IPS DF 19.7 (cell line): Measurements from ENCODE around the gene PLA2G4F.

Experiments
- DNase-seq: peaks from one replicate; pipeline ENCODE4 v3.0.0-alpha.2; 2013; ENCODE audit warnings: low read depth, low spot score

Gene PLA2G4F

DNA sequence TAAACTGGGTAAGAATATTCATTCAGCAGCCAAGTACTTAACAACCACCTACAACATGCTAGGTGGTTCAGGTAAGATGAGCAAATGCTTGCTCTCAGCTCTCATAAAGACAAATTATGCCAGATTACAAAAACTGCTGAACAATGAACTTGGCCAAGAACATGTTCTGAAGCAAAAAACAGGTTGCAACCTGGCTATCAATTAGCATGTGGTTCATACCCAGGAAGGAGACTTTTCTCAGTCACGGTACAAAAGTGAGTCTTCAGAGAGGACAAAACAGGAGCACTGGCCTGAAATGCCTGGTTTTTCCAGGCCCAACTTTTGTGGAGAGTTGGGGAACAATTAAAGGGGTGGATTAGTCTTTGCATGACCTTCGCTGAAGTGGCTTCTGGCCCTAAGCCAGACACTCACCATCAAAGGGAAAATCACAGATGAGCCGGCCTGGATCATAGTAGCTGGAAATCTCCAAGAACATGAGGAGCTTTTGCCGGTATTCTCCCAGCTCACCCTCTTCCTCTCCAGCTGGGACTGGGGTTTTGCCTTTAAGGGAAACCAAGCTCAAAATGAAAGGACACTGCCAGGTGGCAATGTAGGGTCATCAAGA, 7.6 kb upstream of the PLA2G4F start:
- DNase-seq: no peak

DNA sequence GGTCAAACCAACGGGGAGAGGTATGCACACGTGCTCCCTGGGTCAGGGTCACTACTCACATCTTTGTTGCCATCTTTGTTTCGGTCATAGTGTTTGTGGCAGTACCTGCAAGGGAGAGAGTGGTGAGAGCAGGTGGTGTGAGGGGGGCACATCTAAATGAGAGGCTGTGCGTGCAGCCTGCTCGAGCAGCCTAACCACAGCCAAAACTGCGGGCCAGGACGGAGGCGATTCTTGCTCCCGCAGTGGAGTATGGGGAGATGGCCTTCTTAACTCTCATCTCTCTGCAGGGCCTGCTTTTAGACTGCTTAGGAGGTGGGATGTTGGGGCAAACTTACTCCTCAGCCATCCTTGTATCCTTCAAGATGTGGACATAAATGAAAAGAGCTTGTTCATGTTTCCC, 6.9 kb upstream of the PLA2G4F start:
- DNase-seq: no peak

DNA sequence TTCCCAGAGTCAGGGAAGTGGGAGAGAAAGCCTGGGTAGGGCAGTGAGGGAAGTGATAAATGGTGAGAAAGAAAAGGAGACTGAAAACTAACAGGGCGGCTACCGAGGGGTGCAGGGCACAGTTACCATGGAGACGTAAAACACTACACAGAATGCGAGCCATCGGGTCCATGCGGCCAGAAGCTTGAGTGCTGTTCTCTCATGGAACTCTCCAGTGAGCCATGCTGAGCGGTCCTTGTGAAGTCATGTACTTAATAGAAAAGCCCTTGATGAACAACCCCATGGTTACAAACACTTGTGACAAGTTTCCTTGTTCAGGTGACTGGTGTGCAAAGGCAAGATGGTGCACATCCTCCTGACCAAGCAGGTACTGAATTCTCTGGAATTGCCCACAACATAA, 3.7 kb upstream of the PLA2G4F start:
- DNase-seq: no peak

DNA sequence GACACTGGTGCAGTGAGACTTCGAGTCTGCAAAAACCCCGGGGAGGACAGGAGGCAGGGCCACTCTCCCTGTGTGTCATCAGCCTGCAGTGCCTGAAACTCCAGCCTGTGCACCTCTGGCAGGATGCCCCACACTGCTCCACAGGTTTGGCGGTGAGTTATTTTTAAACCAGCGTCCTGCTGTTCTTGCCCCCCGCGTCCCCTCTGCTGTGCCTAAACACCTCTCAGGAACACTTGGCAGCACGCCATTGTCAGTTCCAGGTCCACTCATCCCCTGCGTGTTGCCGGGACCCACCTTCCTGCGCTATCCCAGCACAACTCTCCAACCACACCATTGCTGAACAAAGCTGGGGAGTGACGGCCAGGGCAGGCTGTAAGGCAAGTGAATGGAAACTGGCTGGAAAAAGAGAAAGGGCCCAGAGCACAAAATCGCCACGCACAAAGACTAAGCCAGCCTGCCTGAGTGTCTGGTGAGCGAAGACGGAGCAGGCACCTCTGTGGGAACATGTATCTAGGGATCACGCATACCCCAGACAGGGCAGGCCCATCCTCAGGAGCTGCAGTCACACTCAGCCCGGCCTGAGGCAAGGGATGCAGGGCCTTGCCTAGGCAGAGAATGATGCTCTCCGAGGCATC, 3.1 kb upstream of the PLA2G4F start:
- no peak for DNase-seq

DNA sequence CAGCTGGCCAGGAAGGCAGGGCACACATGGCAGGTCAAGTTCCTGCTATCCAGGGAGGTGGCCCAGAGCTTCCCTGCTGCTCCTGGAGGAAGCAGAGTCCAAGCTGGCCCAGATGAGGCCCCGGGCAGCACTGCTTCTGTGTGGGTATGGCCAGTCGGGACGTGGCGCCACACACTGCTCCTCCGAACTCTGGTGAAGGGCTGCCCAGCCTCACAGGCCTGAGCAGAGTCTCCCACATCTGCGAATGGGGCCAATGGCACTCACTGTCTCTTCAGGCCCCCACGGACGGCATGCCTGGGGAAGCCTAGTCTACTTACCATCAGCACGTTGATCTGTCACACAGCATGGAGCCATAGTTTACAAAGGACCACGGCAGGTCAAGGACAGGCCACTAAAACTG, 2.5 kb upstream of the PLA2G4F start:
- DNase-seq: no peak

DNA sequence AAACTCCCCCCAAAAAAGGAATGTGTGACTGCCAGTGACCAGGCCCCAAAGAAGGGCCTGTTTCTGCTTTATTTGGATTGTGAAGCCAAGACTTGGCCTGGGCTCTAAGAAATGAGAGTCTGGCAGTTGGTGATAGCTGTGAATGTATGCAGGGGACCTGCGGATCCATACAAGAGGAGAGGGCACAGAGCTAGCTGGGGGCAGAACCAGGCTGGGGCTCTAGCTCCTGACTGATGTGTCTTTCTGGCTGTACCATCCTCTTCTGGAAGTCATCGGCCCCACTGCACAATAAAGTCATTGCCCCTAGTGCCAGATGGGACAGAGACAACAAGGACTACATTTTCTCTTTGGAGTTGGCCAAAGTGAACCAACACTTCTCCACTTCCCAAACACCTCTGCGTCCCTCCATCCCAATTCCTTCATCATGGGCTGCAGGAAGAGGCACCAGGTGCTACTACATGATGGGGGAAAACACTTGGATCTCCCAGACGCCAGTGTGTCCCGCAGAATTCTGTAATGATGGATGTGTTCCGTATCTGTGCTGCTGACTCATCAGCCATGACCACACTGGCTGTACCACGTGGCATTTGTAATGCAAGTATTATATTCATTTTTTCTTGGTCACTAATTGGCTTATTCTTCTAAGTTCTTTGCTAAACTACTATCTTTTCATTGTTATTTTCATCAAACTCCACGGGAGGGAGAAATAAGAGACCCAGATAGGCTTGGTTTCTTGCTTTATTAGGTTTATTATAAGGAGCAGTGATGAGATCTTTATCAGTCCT, 1.7 kb upstream of the PLA2G4F start:
- no peak for DNase-seq

DNA sequence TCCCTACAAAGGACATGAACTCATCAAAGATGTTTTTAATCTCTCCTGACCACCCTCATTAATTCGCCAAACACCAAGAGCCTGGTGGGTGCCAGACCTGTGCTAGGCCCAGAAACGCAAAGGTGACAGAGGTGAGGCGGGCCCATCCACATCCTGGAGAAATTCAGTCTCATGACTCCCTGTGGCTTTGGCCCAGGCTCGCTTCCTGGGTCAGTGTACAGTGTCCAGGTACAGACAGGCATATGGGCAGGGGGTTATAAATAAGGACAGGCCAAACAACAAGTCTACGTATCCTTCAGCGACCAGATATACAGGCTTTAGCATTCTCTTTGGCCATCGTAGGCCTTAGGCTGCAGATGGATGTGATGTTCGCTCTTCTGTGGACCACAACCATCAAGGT, 945 bp upstream of the PLA2G4F start:
- DNase-seq: no peak

DNA sequence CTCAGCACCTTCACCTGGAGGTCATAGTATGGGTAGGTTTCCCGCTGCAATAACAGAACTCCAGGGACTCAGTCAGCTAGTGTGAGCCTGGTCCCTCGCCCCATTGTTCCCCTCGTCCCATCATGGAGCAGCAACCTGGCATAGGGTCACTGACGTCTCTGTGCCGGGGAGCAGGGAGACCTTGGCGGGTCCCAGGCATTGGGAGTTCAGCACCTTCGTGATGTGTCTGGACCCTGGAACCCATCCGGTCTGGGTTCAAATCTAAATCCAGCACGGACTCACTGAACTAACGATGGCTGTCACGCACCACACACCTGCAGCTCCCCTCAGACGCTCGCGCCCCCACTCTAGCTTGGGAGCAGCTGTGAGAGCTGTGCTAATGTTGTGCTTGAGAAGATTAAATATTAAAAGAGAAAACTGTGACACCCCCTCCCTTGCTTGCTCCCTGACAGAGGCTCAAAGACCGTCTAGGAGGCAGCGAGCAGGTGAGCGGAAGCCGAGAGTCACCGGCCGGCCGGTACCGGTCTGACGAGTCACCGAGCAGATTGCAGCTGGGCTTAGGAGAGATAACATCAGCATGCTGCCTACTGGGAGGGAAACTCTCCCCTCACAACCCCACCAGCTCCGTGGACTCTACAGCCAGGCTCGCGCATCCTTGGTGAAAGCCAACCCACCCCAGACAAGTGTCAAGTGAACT, 742 bp downstream of the PLA2G4F start:
- no peak for DNase-seq

DNA sequence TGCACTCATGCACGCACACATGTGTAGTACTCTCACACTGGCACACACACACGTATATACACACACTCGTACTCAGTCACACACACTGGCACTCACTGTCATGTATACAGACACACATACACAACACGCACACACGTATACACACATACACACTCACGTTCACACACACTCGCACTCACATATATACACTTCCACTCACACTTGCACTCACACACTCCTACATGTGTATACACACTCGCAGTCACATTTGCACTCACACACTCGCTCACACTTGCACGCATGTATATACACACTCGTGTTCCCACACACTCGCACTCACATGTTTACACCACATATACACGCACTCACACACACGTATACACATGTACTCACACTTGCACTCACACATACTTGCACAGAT, 1.5 kb downstream of the PLA2G4F start:
- DNase-seq: no peak

DNA sequence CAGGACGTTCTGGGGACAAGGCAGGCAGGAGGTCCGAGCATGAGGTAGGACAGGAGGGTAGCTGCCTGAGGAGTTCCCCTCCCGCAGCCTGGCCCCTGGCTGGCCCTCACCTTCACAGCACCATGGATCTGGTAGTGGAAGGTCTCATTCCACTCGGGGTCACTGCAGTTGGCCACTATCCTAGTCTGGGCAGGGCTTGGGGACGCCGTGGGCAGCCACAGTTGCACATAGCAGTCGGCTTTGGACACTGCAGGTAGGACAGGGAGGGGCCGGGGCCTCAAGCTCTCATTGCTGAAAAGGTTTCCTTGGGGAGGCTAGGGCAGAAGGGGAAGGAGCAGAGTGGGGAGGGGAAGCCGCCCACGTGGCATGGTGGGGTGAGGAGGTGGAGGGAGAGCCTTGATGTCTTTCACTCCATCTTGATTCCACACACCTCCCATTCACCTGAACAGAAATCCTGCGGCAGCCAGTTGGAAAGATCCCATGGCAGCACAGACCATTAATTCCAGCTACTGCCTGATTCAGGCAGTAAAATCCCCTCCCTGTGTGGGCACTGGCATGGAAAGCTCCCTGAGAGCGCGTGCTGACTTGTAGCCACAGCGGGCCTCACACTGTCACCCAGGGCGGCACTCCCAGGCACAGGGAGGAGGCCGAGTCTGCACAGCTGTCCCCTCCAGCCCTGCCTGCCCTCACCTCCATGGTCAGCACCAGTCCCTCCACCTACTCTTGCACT, 2.1 kb downstream of the PLA2G4F start:
- no peak for DNase-seq

DNA sequence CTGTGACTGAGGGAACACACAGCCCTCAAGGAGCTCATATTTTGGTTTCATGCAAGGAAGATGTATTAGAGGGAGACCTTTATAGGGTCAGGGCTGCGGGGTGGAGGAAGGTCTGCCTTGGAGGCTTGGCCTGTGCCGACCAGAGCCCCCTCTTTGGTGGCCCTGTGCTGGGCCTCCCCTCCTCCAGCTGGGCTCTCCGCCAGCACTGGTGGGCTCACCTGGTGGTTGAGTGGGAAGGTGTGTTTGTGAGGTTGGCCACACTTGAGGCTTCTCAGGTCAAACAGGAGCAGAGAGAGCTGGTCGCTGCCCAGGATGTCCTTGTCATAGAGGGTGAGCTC, 2.6 kb downstream of the PLA2G4F start:
- no peak for DNase-seq

DNA sequence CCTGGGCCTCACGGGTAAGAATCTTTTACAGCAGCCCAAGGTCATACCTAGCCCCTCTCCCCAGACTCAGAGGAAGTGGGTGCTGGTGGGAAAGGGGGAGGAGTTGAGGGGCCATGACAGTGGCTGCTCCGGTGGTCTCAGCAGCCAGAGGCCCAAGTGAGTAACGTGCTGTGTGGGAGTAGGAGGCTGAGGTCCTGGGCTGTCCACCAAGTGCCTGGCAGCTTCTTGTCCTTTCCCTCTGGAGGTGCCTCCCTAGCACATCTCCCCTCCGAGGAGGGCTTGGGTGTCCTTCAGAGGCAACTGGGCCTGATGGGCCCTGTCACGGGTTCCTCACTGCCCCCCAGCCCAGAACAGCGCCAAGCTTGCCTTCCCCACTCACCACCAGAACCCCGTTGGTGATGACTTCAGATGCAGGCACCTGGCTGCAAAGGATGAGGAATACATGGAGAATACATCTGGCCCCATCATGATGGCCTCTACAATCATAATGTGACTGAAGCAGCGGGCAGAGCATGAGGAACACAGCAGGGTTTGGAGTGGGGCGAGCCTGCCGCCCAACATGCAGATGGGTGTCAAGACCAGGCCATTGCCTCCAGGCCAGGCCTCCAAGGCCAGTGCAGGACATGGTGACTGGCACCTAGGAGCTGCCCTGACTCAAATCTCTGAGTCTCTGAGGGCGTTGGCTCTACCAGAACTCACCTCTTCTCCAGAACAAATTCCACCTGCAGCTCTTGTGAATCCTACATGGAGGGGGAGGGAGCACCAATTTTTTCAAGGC, 3.3 kb downstream of the PLA2G4F start:
- no peak for DNase-seq

DNA sequence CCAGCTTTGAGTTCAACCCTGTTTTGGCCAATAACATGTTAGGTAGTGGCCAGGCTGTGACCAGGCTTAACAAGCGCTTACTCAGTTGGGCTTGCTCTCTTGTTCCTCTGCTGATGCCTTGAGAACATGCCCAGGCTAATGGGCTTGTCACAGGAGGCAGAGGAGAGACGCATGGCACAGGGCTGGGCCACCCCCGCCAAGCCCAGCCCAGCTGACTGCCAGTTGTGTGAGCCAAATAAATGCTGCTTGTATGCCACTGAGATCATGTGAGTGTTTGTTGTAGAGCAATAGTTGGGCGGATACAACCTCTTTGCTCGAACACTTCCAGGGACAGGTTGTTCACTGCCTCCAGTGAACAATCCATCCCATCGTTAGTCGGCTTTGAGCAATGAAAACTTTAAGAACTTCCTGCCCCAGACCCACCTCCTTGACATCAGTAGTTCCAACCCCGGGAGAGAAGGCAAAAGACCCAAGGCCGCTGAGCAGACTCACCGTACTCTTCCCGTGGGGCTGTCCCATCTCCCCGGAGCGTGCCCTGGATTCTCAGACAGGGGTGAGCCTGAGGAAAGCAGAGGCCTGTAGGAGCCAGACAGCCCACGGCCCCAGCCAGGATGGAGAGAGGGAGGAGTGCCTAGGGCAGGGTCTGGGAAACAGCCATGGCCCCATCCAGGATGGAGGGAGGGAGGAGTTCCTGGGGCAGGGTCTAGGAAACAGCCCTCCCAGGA, 4.1 kb downstream of the PLA2G4F start:
- no peak for DNase-seq

DNA sequence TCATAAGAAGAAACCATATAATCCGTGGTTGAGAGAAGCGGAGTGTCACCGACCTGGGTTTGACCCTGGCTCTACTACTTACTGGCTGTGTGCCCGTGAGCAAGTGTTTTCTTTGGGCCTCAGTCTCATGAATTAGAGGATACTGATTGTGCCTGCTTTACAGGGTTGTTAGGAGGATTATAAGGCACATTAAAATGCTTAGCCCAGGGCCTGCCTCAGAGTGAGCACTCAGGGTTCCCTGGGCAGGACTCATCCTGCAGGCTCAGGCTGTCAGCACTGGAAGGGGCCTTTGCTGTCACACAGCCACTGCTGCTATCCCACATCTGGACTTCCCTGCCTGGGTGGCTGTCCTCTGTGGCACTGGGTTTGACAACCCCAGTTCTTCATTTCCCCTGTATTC, 4.7 kb downstream of the PLA2G4F start:
- no peak for DNase-seq

DNA sequence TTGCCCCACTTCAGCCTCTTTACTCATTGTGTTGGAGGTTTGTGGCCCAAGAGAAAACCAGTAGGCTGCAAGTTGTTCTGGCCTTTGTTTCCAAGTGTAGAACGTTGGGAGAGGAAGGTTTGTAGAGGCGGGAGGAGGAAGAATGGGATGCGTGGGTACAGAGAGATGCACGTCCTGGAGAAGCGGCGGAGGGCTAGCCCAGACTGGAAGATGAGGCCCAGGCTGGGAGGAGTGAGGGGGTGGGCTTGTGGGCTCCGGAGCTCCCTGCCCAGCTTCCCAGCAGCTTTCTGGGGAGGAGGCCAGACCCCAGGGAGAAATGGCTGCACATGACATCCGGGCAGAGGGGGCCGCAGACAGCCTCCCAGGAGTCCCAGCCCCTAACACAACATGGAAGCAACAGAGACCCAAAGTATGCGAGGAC, 5.3 kb downstream of the PLA2G4F start:
- DNase-seq: no peak

DNA sequence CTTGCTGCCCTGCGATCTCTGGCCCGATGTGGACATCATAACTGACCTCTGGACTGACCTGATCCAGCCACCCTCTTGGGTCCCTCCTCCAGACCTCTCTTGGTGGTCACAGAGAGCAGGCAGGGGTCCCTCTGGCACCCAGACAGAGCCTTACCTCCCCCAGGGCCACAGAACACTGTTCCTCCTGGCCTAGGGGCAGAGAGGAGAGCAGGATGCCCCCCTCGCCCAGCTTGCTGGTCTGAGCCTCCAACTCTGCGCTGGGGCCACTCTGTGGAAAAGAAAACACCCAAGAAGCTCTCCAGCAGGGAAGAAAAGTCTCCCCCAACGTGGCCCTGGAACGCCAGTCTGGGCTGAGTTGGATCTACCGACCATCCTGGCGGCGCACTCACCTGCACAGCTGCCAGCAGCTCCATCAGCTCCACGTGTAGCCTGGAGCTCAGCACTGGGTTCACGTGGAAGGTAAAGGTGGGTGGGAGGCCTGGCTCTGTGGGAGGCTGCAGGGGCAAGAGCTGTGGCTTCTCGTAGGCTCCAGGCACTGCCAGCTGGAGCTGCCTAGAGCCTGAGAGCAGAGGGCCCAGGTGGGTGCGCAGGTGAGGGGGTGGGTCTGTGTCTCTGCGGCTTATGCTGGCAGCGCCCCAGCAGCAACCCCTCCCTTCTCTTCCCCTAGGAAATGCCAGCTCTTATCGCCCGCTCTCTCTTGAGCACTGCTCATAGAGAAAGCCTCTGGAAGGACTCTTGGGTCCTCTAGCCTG, 6.0 kb downstream of the PLA2G4F start:
- DNase-seq: no peak

DNA sequence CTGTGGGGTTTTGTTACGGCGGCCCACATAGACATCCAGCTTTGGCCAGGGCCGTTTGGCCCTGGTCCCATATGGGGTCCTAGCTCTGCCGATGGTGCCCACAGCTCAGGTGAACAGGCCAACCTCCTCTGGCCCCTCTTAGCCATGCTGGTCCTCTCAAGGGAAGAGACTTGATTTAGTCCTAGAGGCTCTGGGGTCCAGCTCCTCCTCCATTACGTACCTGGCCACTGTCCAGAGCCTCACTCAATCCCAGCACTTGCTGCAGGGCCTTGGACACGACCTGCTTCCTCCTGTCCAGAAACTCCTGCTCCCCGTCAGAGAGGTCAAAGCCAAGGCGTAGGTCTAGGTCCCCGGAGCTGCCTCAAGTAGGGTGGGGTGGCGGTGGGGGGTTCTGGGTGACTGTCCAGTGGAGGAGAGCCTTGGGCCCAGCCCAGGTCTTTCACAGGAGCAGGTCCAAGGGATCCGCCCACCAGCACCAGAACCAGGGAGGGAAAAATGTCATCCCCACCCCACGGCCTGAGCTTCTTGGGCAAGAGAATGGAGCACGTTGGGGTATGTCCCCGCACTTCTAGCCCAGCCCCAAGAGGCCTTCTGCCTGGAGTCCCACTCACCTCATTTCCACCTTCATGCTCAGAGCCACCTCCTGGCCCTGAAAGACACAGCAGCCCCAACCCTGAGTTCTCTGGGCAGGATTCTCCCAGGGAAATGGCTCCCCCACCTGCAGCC, 6.8 kb downstream of the PLA2G4F start:
- DNase-seq: no peak

DNA sequence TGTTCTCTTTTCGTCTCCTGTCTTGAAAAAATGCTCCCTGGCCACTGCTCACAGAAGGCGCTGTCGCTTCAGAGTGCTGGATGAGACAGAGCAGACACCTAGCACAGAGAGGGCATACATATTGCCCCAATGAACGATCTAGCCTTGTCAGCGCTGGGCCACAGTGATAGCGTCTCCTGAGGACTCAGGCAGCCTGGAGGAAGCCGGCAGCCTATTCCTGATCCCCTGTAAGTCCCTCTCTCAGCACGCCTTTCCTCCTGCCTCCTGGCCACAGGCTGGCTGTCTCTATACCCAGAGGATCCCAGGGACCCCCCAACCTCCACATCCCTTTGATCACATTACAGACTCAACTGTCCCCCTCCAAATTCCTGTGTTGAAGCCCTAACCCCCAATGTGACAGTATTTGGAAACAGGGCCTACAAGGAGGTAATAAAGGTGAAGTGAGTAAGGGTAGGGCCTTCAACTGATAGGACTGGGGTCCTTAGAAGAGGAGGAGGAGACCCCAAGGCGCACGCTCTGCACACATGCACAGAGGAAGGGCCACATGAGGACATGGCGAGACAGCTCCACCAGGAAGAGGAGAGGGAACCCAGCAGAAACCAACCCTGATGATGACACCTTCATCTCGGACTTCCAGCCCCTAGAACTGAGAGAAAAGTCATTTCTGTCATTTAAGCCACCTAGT, 7.5 kb downstream of the PLA2G4F start:
- no peak for DNase-seq

DNA sequence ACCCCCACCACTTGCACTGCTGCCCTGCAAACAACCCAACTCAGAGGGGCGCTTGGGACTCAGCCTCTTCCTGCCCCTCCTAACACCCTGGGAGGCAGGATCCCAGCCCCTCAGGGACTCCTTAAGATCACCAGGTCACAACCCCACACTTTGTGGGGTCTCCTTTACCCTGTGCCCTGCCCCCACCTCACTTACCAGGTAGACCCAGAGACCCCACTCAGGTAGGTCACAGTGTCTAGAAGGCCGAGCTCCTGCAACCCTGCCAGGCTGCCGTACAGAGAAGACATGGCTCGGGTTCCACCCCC, 9.1 kb downstream of the PLA2G4F start:
- DNase-seq: no peak
